B cell (primary cell): Measurements from ENCODE around the gene ZBTB8A. TPM values are rescaled to one million over a fixed set of nuclear protein-coding genes. Genes with fewer than 3 reads are reported as not detected.
"Not testable (repeated sequence)": the region's sequence is repeated elsewhere in the genome, so short reads cannot be mapped to it uniquely, and the experiment has no call there.

ENCODE experiments used
- ATAC-seq: fragments of 200-7000 bp; cut with Tn5 transposase; one replicate; pipeline ENCODE4 v1.10.0; 2021; ENCODE audit warnings: low read depth, mild to moderate bottlenecking, moderate number of reproducible peaks, moderate library complexity
- CTCF ChIA-PET: fragments of 350-600 bp; sonication (Branson Sonifier 250); formaldehyde crosslinking; loops from one replicate; lab custom pipeline; 2021; ENCODE audit warnings: antibody characterized with exemption, inconsistent platforms; lab: Charles Lee
- POLR2A ChIA-PET: fragments of 350-600 bp; sonication (Branson Sonifier 250); formaldehyde crosslinking; loops from one replicate; lab custom pipeline; 2021; ENCODE audit warnings: antibody characterized with exemption; lab: Charles Lee
- DNase-seq: peaks from one replicate; pipeline ENCODE4 v3.0.0; 2013
- H2AFZ ChIP-seq: 2 replicates; pipeline ENCODE4 v1.6.1; 2012; ENCODE audit warnings: mild to moderate bottlenecking, low read depth, low read length; ENCODE audit not compliant: insufficient read depth, poor library complexity, severe bottlenecking
- H3K27ac ChIP-seq, 2 donors: 1 replicate in 1 of 2; 2 replicates in 1 of 2; pipeline ENCODE4 v1.5.1; 2012 to 2013; ENCODE audit warnings: low read length in 2 of 2, mild to moderate bottlenecking in 2 of 2, moderate library complexity in 1 of 2
- H3K27me3 ChIP-seq, 4 experiments: fragments of 200-600 bp in 1 of 4; sonication (generic) in 1 of 4; replicated peaks in 1 of 4; 1 replicate in 2 of 4; 2 replicates in 2 of 4; pipeline versions ENCODE4 v1.6.1 to v1.7.0; 2013 to 2016; ENCODE audit warnings: low read length in 3 of 4, mild to moderate bottlenecking in 2 of 4, mixed read lengths in 1 of 4, moderate library complexity in 1 of 4; ENCODE audit not compliant: insufficient read depth in 4 of 4, control insufficient read depth in 3 of 4; ENCODE audit errors: control extremely low read depth in 1 of 4
- H3K36me3 ChIP-seq, 2 experiments: replicated peaks in 1 of 2; 1 replicate in 1 of 2; 2 replicates in 1 of 2; pipeline versions ENCODE4 v1.6.1 to v1.7.1; 2013; ENCODE audit warnings: low read length in 1 of 2; ENCODE audit not compliant: insufficient read depth in 2 of 2, control insufficient read depth in 1 of 2; ENCODE audit errors: control extremely low read depth in 1 of 2, extremely low read depth in 1 of 2
- H3K4me1 ChIP-seq, 2 donors: fragments of 200-600 bp in 1 of 2; sonication (generic) in 1 of 2; 1 replicate in 1 of 2; 2 replicates in 1 of 2; pipeline versions ENCODE4 v1.5.1 to v1.6.1; 2013 to 2017; ENCODE audit warnings: low read length in 2 of 2; ENCODE audit not compliant: control insufficient read depth in 2 of 2, insufficient read depth in 2 of 2
- H3K4me2 ChIP-seq: replicated peaks from 2 replicates; pipeline ENCODE3; 2012; ENCODE audit warnings: mild to moderate bottlenecking, low read depth, low read length; ENCODE audit not compliant: poor library complexity, severe bottlenecking
- H3K4me3 ChIP-seq, 5 experiments: fragments of 200-600 bp in 1 of 5; sonication (generic) in 1 of 5; 1 replicate in 3 of 5; 2 replicates in 2 of 5; pipeline versions ENCODE4 v1.5.1 to v1.7.0; 2011 to 2016; ENCODE audit warnings: low read length in 4 of 5, mild to moderate bottlenecking in 4 of 5, low read depth in 2 of 5, control low read depth in 1 of 5, moderate library complexity in 1 of 5; ENCODE audit not compliant: insufficient read depth in 1 of 5; ENCODE audit errors: control extremely low read depth in 1 of 5, extremely low read depth in 1 of 5
- H3K79me2 ChIP-seq: fragments of 200-600 bp; sonication (generic); one replicate; pipeline ENCODE4 v1.6.0; 2016; ENCODE audit warnings: low read length; ENCODE audit not compliant: control insufficient read depth, insufficient read depth
- H3K9ac ChIP-seq: fragments of 200-600 bp; sonication (generic); 2 replicates; pipeline ENCODE4 v1.6.1; 2017; ENCODE audit warnings: mild to moderate bottlenecking, low read length, moderate library complexity
- H3K9me3 ChIP-seq, 3 donors: one replicate each; pipeline versions ENCODE4 v1.6.1 to v1.7.1; 2013; ENCODE audit warnings: low read length in 2 of 3; ENCODE audit not compliant: control insufficient read depth in 2 of 3, insufficient read depth in 1 of 3; ENCODE audit errors: control extremely low read depth in 1 of 3
- H4K20me1 ChIP-seq: 2 replicates; pipeline ENCODE4 v1.6.0; 2012; ENCODE audit warnings: mild to moderate bottlenecking, low read length; ENCODE audit not compliant: insufficient read depth, control insufficient read depth, poor library complexity, severe bottlenecking
- H3K27ac Mint-ChIP-seq: one replicate; pipeline ENCODE4 v1.8.0; 2021; ENCODE audit warnings: mixed read lengths
- H3K27me3 Mint-ChIP-seq: one replicate; pipeline ENCODE4 v1.8.0; 2021; ENCODE audit warnings: mixed read lengths
- H3K4me1 Mint-ChIP-seq: one replicate; pipeline ENCODE4 v1.8.0; 2021; ENCODE audit warnings: mixed read lengths
- H3K4me3 Mint-ChIP-seq: one replicate; pipeline ENCODE4 v1.8.0; 2021; ENCODE audit warnings: mixed read lengths
- H3K9me3 Mint-ChIP-seq: one replicate; pipeline ENCODE4 v1.8.0; 2022; ENCODE audit warnings: mixed read lengths; ENCODE audit not compliant: insufficient read depth
- EZH2 ChIP-seq: IDR thresholded peaks from 2 replicates; pipeline ENCODE4 v1.6.1; 2012; ENCODE audit warnings: borderline replicate concordance, low read depth, mild to moderate bottlenecking, moderate library complexity, low read length; ENCODE audit not compliant: insufficient read depth, poor library complexity, severe bottlenecking
- WGBS: methylation state at CpG from one replicate; pipeline ENCODE4 v1.1.5; 2013; ENCODE audit warnings: missing lambda C conversion rate; ENCODE audit not compliant: insufficient coverage; 5-methylcytosine and 5-hydroxymethylcytosine counted together
- intact Hi-C: fragments of 100-400 bp; cut with micrococcal nuclease; formaldehyde crosslinking; loops from one replicate; pipeline ENCODE4 v1.10.0; 2022
- polyA plus RNA-seq: library from polyadenylated mRNA; depleted of rRNA; stranded (reverse); fragments of >200 nt; gene quantifications from 2 replicates; pipeline ENCODE4 v1.2.3, GENCODE V29; 2012
- total RNA-seq, 2 donors: library from RNA; stranded (reverse); fragments of 120-200 nt in 1 of 2; gene quantifications; 1 replicate in 1 of 2; 2 replicates in 1 of 2; pipeline versions ENCODE4 v1.2.3 to v1.2.4, GENCODE V29; 2013 to 2022
- TF ChIP-seq, protein P1 (sequence below): fragments of 200-600 bp; IDR thresholded peaks from one replicate; pipeline ENCODE4 v1.8.0; 2022; ENCODE audit warnings: antibody characterized with exemption, mild to moderate bottlenecking

The ZBTB8A gene
- total and polyA plus RNA-seq, 2 donors (not counting 1 experiment from before 2014, with no cell fraction given): 0.04 to 0.17 TPM

DNA sequence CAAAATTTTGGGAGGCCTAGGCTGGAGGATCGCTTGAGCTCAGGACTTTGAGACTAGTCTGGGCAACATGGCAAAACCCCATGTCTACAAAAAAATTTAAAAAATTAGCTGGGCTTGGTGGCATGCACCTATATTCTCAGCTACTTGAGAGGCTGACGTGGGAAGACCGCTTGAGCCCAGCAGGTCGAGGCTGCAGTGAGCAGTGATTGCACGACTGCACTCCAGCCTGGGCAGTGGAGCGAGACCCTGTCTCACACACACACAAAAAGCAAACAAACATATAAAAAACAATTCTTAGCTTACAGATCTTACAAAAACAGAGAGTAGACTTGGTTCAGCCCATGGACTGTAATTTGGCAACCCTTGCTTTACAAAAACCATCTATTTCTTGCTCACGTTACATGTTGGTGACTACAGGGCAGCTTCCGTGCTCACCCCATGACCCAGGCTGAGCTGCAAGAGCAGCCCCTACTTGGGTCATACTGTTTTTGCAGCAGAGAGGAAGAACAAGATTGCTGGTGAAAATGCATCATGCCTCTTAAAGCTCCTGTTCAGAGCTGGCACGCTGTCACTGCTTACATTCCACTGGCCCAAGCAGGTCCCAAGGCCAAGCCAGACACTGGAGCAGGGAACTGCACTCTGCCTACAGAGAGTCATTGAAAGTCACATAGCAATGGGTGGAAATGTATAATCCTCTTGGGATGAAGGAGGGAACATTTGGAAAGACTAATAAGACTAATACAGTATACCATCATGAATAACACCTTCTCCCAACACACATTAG is 13.4 kb upstream of the ZBTB8A start:
- ATAC-seq: no peak
- Mint-ChIP-seq H3K4me3 (no peak overlapping the region), H3K9me3 (no peaks in the 10 kb centered on the region), H3K27ac (no peak overlapping the region), H3K4me1 (no peaks in the 10 kb centered on the region), H3K27me3 (no peaks in the 10 kb centered on the region)
- no peaks in the 10 kb centered on the region for H3K36me3 ChIP-seq
- 87% methylated on average over 9 of the region's 9 CpGs for WGBS
- no peak overlapping the region for H3K4me3 ChIP-seq
- no peak for TF ChIP-seq EZH2
- TF ChIP-seq, protein P1, sequence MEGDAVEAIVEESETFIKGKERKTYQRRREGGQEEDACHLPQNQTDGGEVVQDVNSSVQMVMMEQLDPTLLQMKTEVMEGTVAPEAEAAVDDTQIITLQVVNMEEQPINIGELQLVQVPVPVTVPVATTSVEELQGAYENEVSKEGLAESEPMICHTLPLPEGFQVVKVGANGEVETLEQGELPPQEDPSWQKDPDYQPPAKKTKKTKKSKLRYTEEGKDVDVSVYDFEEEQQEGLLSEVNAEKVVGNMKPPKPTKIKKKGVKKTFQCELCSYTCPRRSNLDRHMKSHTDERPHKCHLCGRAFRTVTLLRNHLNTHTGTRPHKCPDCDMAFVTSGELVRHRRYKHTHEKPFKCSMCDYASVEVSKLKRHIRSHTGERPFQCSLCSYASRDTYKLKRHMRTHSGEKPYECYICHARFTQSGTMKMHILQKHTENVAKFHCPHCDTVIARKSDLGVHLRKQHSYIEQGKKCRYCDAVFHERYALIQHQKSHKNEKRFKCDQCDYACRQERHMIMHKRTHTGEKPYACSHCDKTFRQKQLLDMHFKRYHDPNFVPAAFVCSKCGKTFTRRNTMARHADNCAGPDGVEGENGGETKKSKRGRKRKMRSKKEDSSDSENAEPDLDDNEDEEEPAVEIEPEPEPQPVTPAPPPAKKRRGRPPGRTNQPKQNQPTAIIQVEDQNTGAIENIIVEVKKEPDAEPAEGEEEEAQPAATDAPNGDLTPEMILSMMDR: no peak
- ChIA-PET POLR2A (no interaction called here), CTCF (interaction anchor here (0.7 to 1.5 kb wide), 2 partner anchors 8 to 10 kb away, joined by 3 to 5 read pairs; no protein-coding TSS in a partner anchor)
- no peaks in the 10 kb centered on the region for H4K20me1 ChIP-seq
- H3K9me3 ChIP-seq: no peaks in the 10 kb centered on the region
- no peaks in the 10 kb centered on the region for H3K79me2 ChIP-seq
- H2AFZ ChIP-seq: no peak overlapping the region
- H3K4me2 ChIP-seq: no peak overlapping the region
- H3K27me3 ChIP-seq: no peaks in the 10 kb centered on the region
- no peak overlapping the region for H3K9ac ChIP-seq
- DNase-seq: no peak
- H3K4me1 ChIP-seq: peaks cover 0 to 1% of the 10 kb centered on the region in 2 donors
- intact Hi-C loops: no loop called here
- no peak overlapping the region for H3K27ac ChIP-seq

DNA sequence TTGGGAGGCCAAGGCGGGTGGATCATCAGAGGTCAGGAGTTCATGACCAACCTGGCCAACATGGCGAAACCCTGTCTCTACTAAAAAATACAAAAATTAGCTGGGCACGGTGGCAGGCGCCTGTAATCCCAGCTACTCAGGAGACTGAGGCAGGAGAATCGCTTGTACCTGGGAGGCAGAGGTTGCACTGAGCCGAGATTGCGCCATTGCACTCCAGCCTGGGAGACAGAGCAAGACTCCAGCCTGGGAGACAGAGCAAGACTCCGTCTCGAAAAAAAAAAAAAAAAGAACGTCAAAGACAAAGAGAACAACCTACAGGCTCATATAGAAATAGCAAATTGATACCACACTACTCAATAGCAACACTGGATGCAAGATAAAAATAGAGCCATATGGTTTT is 10.7 kb upstream of the ZBTB8A start:
- H3K4me3 Mint-ChIP-seq, CTCF ChIA-PET, H3K4me3 ChIP-seq, H3K27me3 Mint-ChIP-seq, H3K9me3 Mint-ChIP-seq, H3K27me3 ChIP-seq, POLR2A ChIA-PET, H3K27ac ChIP-seq, intact Hi-C loops, H3K27ac Mint-ChIP-seq, H3K9ac ChIP-seq, H2AFZ ChIP-seq, H3K4me1 ChIP-seq, H3K36me3 ChIP-seq, H3K4me2 ChIP-seq, H3K9me3 ChIP-seq, H3K4me1 Mint-ChIP-seq, DNase-seq, H4K20me1 ChIP-seq, ATAC-seq, H3K79me2 ChIP-seq: not testable (repeated sequence)
- 99% methylated on average over 7 of the region's 10 CpGs for WGBS
